Astrocyte (in vitro differentiated cells and primary cell): ENCODE results near the gene HIPK1. TPM values are rescaled to one million over a fixed set of nuclear protein-coding genes. Genes with fewer than 3 reads are reported as not detected.

Experiments
- DNase-seq: peaks from one replicate; pipeline ENCODE4 v3.0.0-alpha.2; 2010; ENCODE audit warnings: low read depth
- FAIRE-seq: peaks from 2 replicates; lab custom pipeline; 2011; peaks lifted over from hg19 to GRCh38; lab: Jason Lieb, UNC
- H2AFZ ChIP-seq: 2 replicates; pipeline ENCODE4 v1.6.0; 2012; ENCODE audit warnings: low read depth, low read length, inconsistent platforms
- H3K27ac ChIP-seq: 2 replicates; pipeline ENCODE4 v1.5.1; 2011; ENCODE audit warnings: low read depth, low read length, inconsistent platforms
- H3K27me3 ChIP-seq: 2 replicates; pipeline ENCODE4 v1.6.0; 2011; ENCODE audit warnings: low read length, inconsistent platforms; ENCODE audit not compliant: insufficient read depth
- H3K36me3 ChIP-seq: 2 replicates; pipeline ENCODE4 v1.5.1; 2011; ENCODE audit warnings: low read length, inconsistent platforms; ENCODE audit not compliant: insufficient read depth
- H3K4me1 ChIP-seq: 2 replicates; pipeline ENCODE4 v1.5.1; 2011; ENCODE audit warnings: low read length, inconsistent platforms; ENCODE audit not compliant: insufficient read depth
- H3K4me2 ChIP-seq: 2 replicates; pipeline ENCODE4 v1.6.0; 2012; ENCODE audit warnings: low read length, inconsistent platforms
- H3K4me3 ChIP-seq: 2 replicates; pipeline ENCODE4 v1.5.1; 2011; ENCODE audit warnings: low read depth, mild to moderate bottlenecking, low read length, inconsistent platforms; ENCODE audit not compliant: insufficient read depth
- H3K79me2 ChIP-seq: 2 replicates; pipeline ENCODE4 v1.6.0; 2012; ENCODE audit warnings: mild to moderate bottlenecking, low read length, inconsistent platforms; ENCODE audit not compliant: insufficient read depth
- H3K9ac ChIP-seq: 2 replicates; pipeline ENCODE4 v1.6.0; 2012; ENCODE audit warnings: mild to moderate bottlenecking, low read length, inconsistent platforms
- H3K9me3 ChIP-seq: 2 replicates; pipeline ENCODE4 v1.5.1; 2012; ENCODE audit warnings: low read depth, mild to moderate bottlenecking, low read length, inconsistent platforms; ENCODE audit not compliant: insufficient read depth
- H4K20me1 ChIP-seq: 2 replicates; pipeline ENCODE4 v1.6.0; 2012; ENCODE audit warnings: low read length, inconsistent platforms; ENCODE audit not compliant: insufficient read depth
- H3K27ac Mint-ChIP-seq: one replicate; pipeline ENCODE4 v1.8.0; 2021; ENCODE audit warnings: mild to moderate bottlenecking, mixed read lengths; ENCODE audit not compliant: unreplicated experiment
- H3K27me3 Mint-ChIP-seq: one replicate; pipeline ENCODE4 v1.8.0; 2021; ENCODE audit warnings: low read depth, mixed read lengths; ENCODE audit not compliant: unreplicated experiment
- H3K36me3 Mint-ChIP-seq: one replicate; pipeline ENCODE4 v1.8.0; 2021; ENCODE audit warnings: low read depth, mixed read lengths; ENCODE audit not compliant: unreplicated experiment
- H3K4me1 Mint-ChIP-seq: one replicate; pipeline ENCODE4 v1.8.0; 2021; ENCODE audit warnings: low read depth, mixed read lengths; ENCODE audit not compliant: unreplicated experiment
- H3K4me3 Mint-ChIP-seq: one replicate; pipeline ENCODE4 v1.8.0; 2021; ENCODE audit warnings: mild to moderate bottlenecking, moderate library complexity, mixed read lengths; ENCODE audit not compliant: unreplicated experiment
- H3K9me3 Mint-ChIP-seq: one replicate; pipeline ENCODE4 v1.8.0; 2021; ENCODE audit warnings: mild to moderate bottlenecking, mixed read lengths; ENCODE audit not compliant: unreplicated experiment
- EZH2 ChIP-seq: IDR thresholded peaks from 2 replicates; pipeline ENCODE4 v1.6.1; 2012; ENCODE audit warnings: mild to moderate bottlenecking, low read length, inconsistent platforms; ENCODE audit not compliant: insufficient read depth
- total RNA-seq: library from RNA; stranded (reverse); gene quantifications from 2 replicates; pipeline ENCODE4 v1.2.1, GENCODE V29; 2021
- TF ChIP-seq, protein P1 (sequence below): IDR thresholded peaks from 2 replicates; pipeline ENCODE4 v1.5.1; 2011; ENCODE audit warnings: low read depth, mild to moderate bottlenecking, inconsistent platforms, low read length, moderate library complexity; ENCODE audit not compliant: insufficient read depth

Gene HIPK1
- total RNA-seq, 1 donor from 2014 or later: 55.4 TPM

GRCh38 chr1:113893267-113893666 lies 35.9 kb upstream of the HIPK1 start:
- Histone ChIP-seq H3K4me1 (peaks cover 9% of the 10 kb centered on the region), H3K27me3 (no peaks in the 10 kb centered on the region), H3K9ac (no peak overlapping the region), H3K27ac (no peak overlapping the region), H3K36me3 (peaks cover 20% of the 10 kb centered on the region), H3K79me2 (no peaks in the 10 kb centered on the region), H4K20me1 (no peaks in the 10 kb centered on the region), H3K4me2 (no peak overlapping the region), H2AFZ (no peak overlapping the region), H3K4me3 (no peak overlapping the region), H3K9me3 (no peaks in the 10 kb centered on the region)
- no peak for DNase-seq
- no peak for FAIRE-seq
- Mint-ChIP-seq H3K27me3 (peaks cover 3% of the 10 kb centered on the region), H3K4me3 (no peak overlapping the region), H3K9me3 (no peaks in the 10 kb centered on the region), H3K36me3 (peaks cover 13% of the 10 kb centered on the region), H3K4me1 (peaks cover 5% of the 10 kb centered on the region), H3K27ac (no peak overlapping the region)
- TF ChIP-seq EZH2: no peak
- TF ChIP-seq, protein P1, sequence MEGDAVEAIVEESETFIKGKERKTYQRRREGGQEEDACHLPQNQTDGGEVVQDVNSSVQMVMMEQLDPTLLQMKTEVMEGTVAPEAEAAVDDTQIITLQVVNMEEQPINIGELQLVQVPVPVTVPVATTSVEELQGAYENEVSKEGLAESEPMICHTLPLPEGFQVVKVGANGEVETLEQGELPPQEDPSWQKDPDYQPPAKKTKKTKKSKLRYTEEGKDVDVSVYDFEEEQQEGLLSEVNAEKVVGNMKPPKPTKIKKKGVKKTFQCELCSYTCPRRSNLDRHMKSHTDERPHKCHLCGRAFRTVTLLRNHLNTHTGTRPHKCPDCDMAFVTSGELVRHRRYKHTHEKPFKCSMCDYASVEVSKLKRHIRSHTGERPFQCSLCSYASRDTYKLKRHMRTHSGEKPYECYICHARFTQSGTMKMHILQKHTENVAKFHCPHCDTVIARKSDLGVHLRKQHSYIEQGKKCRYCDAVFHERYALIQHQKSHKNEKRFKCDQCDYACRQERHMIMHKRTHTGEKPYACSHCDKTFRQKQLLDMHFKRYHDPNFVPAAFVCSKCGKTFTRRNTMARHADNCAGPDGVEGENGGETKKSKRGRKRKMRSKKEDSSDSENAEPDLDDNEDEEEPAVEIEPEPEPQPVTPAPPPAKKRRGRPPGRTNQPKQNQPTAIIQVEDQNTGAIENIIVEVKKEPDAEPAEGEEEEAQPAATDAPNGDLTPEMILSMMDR: no peak

DNA sequence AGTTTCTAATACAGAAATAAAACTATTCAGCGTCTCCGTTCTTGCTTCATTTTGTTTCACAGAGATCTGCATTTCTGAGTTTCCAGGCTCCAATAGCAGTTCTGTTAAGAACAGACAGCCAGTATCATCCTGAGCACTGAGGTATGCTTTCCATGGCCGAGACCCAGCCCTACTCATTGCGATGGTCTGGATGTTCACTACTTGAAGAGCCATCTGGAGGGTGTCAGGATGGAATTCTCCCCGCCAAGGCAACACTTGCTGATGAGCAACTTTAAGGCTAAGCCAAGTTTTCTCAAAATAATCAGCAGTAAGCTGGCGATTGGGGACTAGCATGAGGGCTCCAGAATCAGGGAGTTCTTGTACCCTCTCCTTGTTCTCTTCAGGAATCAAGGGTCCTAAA lies 34.0 kb upstream of the HIPK1 start:
- no peak overlapping the region for H3K4me3 Mint-ChIP-seq
- no peaks in the 10 kb centered on the region for H3K79me2 ChIP-seq
- TF ChIP-seq, protein P1: no peak
- TF ChIP-seq EZH2: no peak
- peaks cover 3% of the 10 kb centered on the region for H3K27me3 Mint-ChIP-seq
- no peak overlapping the region for H3K9ac ChIP-seq
- peaks cover 15% of the 10 kb centered on the region for H3K36me3 Mint-ChIP-seq
- no peak overlapping the region for H3K4me3 ChIP-seq
- H3K27ac ChIP-seq: no peak overlapping the region
- no peak overlapping the region for H3K4me2 ChIP-seq
- no peak for DNase-seq
- no peaks in the 10 kb centered on the region for H3K9me3 ChIP-seq
- no peak overlapping the region for H2AFZ ChIP-seq
- H3K4me1 Mint-ChIP-seq: peaks cover 5% of the 10 kb centered on the region
- FAIRE-seq: no peak
- no peaks in the 10 kb centered on the region for H3K27me3 ChIP-seq
- H3K27ac Mint-ChIP-seq: no peak overlapping the region
- peaks cover 9% of the 10 kb centered on the region for H3K4me1 ChIP-seq
- H3K36me3 ChIP-seq: peaks cover 32% of the 10 kb centered on the region
- no peaks in the 10 kb centered on the region for H4K20me1 ChIP-seq
- H3K9me3 Mint-ChIP-seq: no peaks in the 10 kb centered on the region

- Histone ChIP-seq H2AFZ (no peak overlapping the region), H3K27me3 (no peaks in the 10 kb centered on the region), H3K4me2 (peak overlapping the region; percentile 47), H3K4me1 (peaks cover 9% of the 10 kb centered on the region), H3K9me3 (no peaks in the 10 kb centered on the region), H3K79me2 (no peaks in the 10 kb centered on the region), H3K36me3 (peaks cover 34% of the 10 kb centered on the region), H3K4me3 (no peak overlapping the region), H3K27ac (no peak overlapping the region), H4K20me1 (no peaks in the 10 kb centered on the region), H3K9ac (peak overlapping the region; percentile 13)
- FAIRE-seq: no peak
- TF ChIP-seq, protein P1: no peak
- no peak for TF ChIP-seq EZH2
- Mint-ChIP-seq H3K27ac (no peak overlapping the region), H3K27me3 (no peaks in the 10 kb centered on the region), H3K9me3 (no peaks in the 10 kb centered on the region), H3K36me3 (peaks cover 15% of the 10 kb centered on the region), H3K4me3 (no peak overlapping the region), H3K4me1 (peaks cover 5% of the 10 kb centered on the region)
- peak; percentile 68 for DNase-seq
Measured at GRCh38 chr1:113895961-113896360, 33.2 kb upstream of the HIPK1 start.
